DMS53 (cell line): ENCODE measurements around the gene SOX4.
A peak's percentile ranks its signal among the peaks of the same experiment; 100 is the strongest.

Source experiments
- DNase-seq: peaks from one replicate; lab custom pipeline; 2025; lab: John Stamatoyannopoulos, UW

SOX4 gene

DNA sequence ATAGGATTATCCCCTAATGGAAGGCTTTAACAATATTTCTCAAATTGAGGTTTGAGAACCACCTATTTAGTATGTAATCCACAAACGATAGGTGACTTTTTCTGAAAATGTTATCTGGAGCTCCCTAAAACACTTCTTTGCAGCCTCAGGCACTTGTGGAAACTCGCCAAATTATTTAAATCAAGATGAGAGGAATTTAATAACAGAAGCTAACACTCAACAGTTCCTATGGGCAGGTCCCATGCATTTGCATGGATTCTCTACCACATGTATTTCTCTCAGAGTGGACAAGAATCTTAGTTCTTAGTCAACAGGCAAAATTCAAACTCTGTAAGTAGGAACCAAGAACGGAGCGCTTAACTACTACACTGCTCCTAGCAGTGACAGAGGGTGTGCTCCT is 20.7 kb downstream of the SOX4 start:
- DNase-seq = no peak

DNA sequence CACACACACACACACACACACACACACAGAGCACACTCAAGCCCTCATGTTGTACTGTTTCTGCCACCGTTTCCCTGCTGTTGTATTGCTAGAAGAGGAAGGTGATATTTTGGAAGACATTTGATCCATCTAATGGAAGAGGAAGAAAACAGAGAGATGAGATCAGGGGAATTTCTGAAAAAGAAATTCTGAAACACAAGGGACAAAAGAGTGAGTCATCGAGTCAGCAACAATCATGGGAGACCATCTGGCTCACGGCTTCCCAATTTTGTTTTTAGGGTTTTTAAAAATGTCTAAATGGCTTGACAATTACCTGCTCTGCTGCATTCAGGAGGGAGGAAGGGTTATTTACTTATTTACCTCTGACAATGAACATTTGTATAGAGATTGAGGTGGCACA is 22.0 kb downstream of the SOX4 start:
- peak; percentile 15 for DNase-seq

DNA sequence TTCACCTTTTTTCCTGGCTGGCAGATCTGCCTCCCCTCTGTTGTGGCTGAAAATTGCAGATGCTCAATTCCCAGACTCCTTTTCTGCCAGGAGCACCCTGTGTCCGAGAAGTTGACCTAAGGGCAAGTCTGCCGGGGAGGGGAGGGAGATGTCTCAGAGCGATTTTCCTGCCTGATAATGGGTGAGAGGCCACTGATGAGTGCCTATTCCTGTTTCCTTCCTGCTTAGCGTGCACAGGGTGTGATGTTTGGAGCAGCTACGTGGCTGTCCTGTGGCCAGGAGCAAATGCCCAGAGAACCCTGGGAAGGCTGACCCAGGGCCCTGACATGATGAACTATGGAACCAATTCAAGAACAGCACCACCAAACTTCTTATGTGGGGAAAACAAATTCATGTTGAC is 22.5 kb downstream of the SOX4 start:
- DNase-seq = no peak

DNA sequence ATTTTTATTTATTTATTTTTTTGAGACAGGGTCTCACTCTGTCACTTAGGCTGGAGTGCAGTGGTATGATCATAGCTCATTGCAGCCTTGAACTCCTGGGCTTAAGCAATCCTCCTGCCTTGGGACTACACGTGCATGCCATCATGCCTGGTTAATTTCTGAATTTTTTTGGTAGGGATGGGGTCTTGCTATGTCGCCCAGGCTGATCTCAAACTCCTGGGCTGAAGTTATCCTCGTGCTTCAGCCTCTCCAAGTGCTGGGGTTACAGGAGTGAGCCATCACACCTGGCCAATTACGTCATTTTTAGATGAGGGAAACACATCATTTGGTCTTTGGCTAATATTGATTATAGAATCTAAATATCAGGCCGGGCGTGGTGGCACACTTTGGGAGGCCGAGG is 32.1 kb downstream of the SOX4 start:
- DNase-seq = no peak

DNA sequence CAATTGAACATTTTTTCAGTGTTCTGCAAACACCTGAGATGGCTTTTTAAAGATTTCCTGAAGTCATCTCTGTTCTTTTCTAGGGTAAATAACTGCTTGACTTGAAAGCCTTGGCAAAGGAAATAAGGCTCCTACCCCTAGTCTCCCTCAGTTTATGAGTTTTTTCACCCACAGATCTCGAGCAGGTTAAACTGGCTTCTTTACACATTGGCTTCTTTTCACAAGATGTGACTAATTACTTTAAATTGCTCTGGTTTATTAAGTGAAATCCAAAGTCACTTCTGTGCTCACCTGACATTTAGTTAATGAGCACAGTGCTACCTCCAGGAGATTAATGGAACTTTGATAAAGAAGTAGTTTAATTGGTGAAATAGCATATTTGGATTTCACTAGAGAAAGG is 33.2 kb downstream of the SOX4 start:
- no peak for DNase-seq

DNA sequence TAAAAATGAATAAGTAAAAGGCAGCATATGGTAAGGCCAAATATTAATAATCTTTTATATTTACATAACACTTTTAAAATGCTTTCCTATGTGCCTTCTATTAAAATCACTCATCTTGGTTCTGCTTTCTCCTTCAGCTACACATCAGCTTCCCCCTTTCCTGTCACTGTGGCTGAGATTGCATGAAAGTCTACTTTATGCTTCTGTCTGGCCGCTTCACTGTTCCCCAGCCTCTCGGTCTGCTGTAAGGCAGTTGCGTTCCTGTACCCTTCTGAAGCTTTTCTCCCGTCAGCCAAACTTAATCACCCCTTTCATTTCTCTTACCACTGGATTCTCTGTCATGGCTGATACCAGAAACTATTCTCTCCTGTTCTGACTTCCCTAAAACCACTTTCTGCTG is 34.6 kb downstream of the SOX4 start:
- DNase-seq = no peak

DNA sequence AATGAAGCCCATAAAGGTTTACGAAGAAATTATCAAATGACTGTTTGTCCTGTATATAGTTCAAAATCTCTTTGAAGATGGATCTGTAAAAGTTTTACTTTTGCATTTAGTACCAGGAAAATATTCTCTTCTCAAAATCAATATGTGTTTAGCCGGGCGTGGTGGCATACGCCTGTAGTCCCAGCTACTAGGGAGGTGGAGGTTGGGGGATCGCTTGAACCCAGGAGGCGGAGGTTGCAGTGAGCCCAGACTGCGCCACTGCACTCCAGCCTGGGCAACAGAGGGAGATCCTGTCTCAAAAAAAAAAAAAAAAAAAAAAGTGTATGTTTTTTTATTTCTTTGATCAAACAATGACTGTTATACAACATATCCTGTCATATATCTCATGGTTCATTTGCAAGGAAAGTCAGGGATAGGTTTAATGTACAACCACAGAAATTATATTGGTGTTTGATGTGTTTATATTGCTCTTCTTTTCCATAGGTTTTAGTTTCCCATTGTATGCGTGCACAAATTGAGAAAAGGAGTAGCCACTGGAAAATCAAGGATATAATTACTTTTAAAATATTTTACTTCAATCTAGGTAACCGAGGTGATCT is 40.1 kb downstream of the SOX4 start:
- no peak for DNase-seq

DNA sequence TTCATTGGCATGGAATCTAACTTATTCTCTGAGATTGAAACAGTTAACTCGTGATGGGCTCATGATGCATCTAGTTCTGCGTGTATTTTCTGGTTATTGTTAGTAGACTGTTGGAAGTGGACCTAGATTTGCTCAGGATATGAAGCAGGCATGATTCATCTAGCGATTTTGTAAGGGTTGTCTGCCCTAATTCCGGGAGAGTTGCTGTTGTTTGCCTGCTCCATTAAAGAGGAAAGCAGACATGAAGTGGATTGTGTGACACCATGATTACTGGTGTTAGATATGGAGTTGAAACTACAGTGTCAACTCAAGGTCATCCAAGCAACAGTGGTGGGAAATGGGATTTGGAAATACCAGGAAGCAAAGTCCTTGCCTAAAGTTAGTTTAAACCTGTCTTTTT is 41.0 kb downstream of the SOX4 start:
- peak; percentile 83 for DNase-seq

DNA sequence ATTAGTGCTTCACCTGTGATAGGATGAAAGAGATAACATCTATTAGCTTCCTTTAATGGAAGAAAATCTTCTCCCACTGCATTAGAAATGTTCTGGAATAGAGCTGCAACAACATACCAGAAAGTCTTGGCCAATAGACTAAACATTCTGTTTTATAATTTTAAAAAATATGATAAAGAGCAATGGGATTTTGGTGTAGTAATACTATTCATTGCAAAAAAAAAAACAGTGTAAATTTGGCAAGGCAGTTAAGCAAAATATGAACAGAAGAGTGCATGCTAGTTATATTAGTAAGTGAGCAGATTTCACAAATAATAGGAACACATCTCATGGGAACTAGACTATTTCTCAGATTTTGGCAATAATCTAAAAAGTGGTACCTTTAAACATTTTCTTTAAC is 43.3 kb downstream of the SOX4 start:
- DNase-seq = no peak

DNA sequence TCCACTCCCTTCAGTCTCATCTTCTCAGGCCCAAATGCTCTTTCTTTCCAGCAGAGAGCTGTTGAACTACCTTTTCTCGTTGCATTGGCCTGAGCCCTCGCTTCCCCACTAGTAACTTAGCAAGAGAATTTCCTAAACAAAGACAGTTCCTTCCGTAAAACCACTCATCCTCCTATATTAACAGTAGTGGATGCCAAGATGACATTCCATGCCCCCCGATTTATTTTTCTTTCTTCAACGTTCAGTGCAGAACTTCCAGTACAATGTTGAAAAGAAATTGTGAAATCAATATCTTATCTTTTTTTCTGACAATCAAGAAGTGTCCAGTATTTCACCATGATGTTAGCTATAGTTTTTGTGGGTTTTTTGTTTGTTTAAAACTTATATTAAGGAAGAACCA is 45.8 kb downstream of the SOX4 start:
- no peak for DNase-seq
